Measurements from ENCODE around the gene CST11. TPM values are rescaled to one million over a fixed set of nuclear protein-coding genes. Genes with fewer than 3 reads are reported as not detected.

Gene CST11
- polyA plus RNA-seq, 1 donor (not counting 4 experiments of a cell fraction or from before 2014, with no cell fraction given), result not detected

- Histone ChIP-seq H3K4me1 (ENCODE audit: control insufficient read depth, extremely low read depth, insufficient read depth, low read length) (peaks cover 10% of the 10 kb centered on the region), H3K27me3 (ENCODE audit: control insufficient read depth, extremely low read depth, insufficient read depth, low read length) (no peaks in the 10 kb centered on the region), H3K4me2 (ENCODE audit: control insufficient read depth, extremely low read depth, insufficient read depth, low read depth, low read length) (no peak overlapping the region), H3K9ac (ENCODE audit: control insufficient read depth, extremely low read depth, insufficient read depth, low read length) (no peak overlapping the region), H3K4me3 (ENCODE audit: control insufficient read depth in 2 of 3, extremely low read depth in 1 of 3, insufficient read depth in 2 of 3, low read depth in 1 of 3, low read length in 3 of 3) (no peak overlapping the region), H3K79me2 (ENCODE audit: control insufficient read depth, insufficient read depth, low read length) (no peaks in the 10 kb centered on the region), H3K9me3 (ENCODE audit: control insufficient read depth, low read depth, low read length) (no peaks in the 10 kb centered on the region), H3K36me3 (ENCODE audit: control insufficient read depth in 2 of 2, extremely low read depth in 1 of 2, insufficient read depth in 2 of 2, low read length in 2 of 2) (no peaks in the 10 kb centered on the region), H2AFZ (ENCODE audit: control insufficient read depth, low read length) (no peak overlapping the region), H3K27ac (ENCODE audit: control insufficient read depth, insufficient read depth, low read length) (no peak overlapping the region), H4K20me1 (ENCODE audit: control insufficient read depth, extremely low read depth, insufficient read depth, low read length) (no peaks in the 10 kb centered on the region), H3K9me1 (ENCODE audit: control insufficient read depth, extremely low read depth, insufficient read depth, low read length) (peaks cover 2% of the 10 kb centered on the region)
- no peak for DNase-seq (ENCODE audit: low read depth, low spot score)
- TF ChIP-seq CTCF (optimal IDR thresholded peaks at IDR 0.05 in 1 of 3, IDR thresholded peaks at IDR 0.05 in 1 of 3, conservative IDR thresholded peaks at IDR 0.05 in 1 of 3; ENCODE audit: extremely low read depth in 1 of 3, insufficient read depth in 2 of 3, low read length in 3 of 3) (no peak), EZH2 (IDR thresholded peaks at IDR 0.05; ENCODE audit: low read length) (no peak)
- FAIRE-seq, result no peak
- dilution Hi-C loops (cut with MboI; ENCODE audit: extremely low pct_ligation_motif_present, low sequenced_read_pairs), result no loop called here
These were observed 4.5 kb downstream of the CST11 start for GRCh38 chr20:23448167-23448566.

- Histone ChIP-seq H2AFZ (ENCODE audit: control insufficient read depth, low read length) (no peak overlapping the region), H3K9me1 (ENCODE audit: control insufficient read depth, extremely low read depth, insufficient read depth, low read length) (peaks cover 2% of the 10 kb centered on the region), H3K79me2 (ENCODE audit: control insufficient read depth, insufficient read depth, low read length) (no peaks in the 10 kb centered on the region), H3K4me2 (ENCODE audit: control insufficient read depth, extremely low read depth, insufficient read depth, low read depth, low read length) (no peak overlapping the region), H3K27me3 (ENCODE audit: control insufficient read depth, extremely low read depth, insufficient read depth, low read length) (no peaks in the 10 kb centered on the region), H3K9ac (ENCODE audit: control insufficient read depth, extremely low read depth, insufficient read depth, low read length) (no peak overlapping the region), H3K4me1 (ENCODE audit: control insufficient read depth, extremely low read depth, insufficient read depth, low read length) (peaks cover 10% of the 10 kb centered on the region), H3K27ac (ENCODE audit: control insufficient read depth, insufficient read depth, low read length) (no peak overlapping the region), H3K36me3 (ENCODE audit: control insufficient read depth in 2 of 2, extremely low read depth in 1 of 2, insufficient read depth in 2 of 2, low read length in 2 of 2) (no peaks in the 10 kb centered on the region), H3K9me3 (ENCODE audit: control insufficient read depth, low read depth, low read length) (no peaks in the 10 kb centered on the region), H4K20me1 (ENCODE audit: control insufficient read depth, extremely low read depth, insufficient read depth, low read length) (no peaks in the 10 kb centered on the region), H3K4me3 (ENCODE audit: control insufficient read depth in 2 of 3, extremely low read depth in 1 of 3, insufficient read depth in 2 of 3, low read depth in 1 of 3, low read length in 3 of 3) (no peak overlapping the region)
- dilution Hi-C loops (cut with MboI; ENCODE audit: extremely low pct_ligation_motif_present, low sequenced_read_pairs), result no loop called here
- no peak for DNase-seq (ENCODE audit: low read depth, low spot score)
- FAIRE-seq, result no peak
- TF ChIP-seq EZH2 (IDR thresholded peaks at IDR 0.05; ENCODE audit: low read length) (no peak), CTCF (optimal IDR thresholded peaks at IDR 0.05 in 1 of 3, IDR thresholded peaks at IDR 0.05 in 1 of 3, conservative IDR thresholded peaks at IDR 0.05 in 1 of 3; ENCODE audit: extremely low read depth in 1 of 3, insufficient read depth in 2 of 3, low read length in 3 of 3) (peak in 2 of 3 experiments; percentile 38 to 53)
These were observed 6.2 kb downstream of the CST11 start for GRCh38 chr20:23446505-23446904.
